ENCODE results near the gene MCU.

DNA sequence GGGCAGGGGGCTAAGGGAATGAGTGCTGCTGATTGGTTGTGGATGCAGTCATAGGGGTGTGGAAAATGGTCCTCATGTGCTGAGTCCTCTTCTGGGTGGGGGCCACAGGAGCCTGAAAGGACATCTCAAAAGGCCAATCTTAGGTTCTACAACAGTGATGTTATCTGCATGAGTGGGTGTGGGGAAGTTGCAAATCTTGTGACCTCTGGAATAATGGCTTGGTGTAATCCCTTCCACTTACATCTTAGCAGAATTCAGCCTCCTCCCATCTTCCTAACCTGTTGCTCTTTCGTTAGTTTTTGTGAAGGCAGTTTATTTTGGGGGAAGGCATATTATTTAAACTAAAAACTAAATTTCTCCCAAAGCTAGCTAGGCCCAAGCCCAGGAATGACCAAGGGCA, 159.6 kb downstream of the MCU start:
- TF ChIP-seq EZH2 (IDR thresholded peaks at IDR 0.05; ENCODE audit: low read length, missing control alignments): no peak
- TF ChIP-seq CTCF (conservative IDR thresholded peaks at IDR 0.05 in 1 of 2, IDR thresholded peaks at IDR 0.05 in 1 of 2; ENCODE audit: low read depth in 1 of 2, low read length in 2 of 2): no peak

Data from fibroblast of lung (primary cell).